PC-3 (cell line): ENCODE data around the gene BAIAP2. TPM values are rescaled to one million over a fixed set of nuclear protein-coding genes. Genes with fewer than 3 reads are reported as not detected.
A peak's percentile ranks its signal among the peaks of the same experiment; 100 is the strongest.

Source experiments
- ATAC-seq: fragments of 200-7000 bp; cut with Tn5 transposase; 2 replicates; pipeline ENCODE4 v1.9.1; 2020; ENCODE audit warnings: mild to moderate bottlenecking, moderate library complexity
- BruUV-seq: library from RNA; stranded (reverse); fragments of 400-500 nt; replicated peaks from 2 replicates; lab custom pipeline; 2021; lab: Mats Ljungman, UMichigan
- CTCF ChIA-PET: fragments of 300-600 bp; sonication (Branson Sonifier 250); formaldehyde crosslinking; loops from one replicate; lab custom pipeline; 2022; ENCODE audit warnings: antibody characterized with exemption; lab: Charles Lee
- POLR2A ChIA-PET: fragments of 300-600 bp; sonication (Branson Sonifier 250); formaldehyde crosslinking; loops from one replicate; lab custom pipeline; 2022; ENCODE audit warnings: antibody characterized with exemption; ENCODE audit not compliant: unreplicated experiment; lab: Charles Lee
- DNase-seq: peaks from one replicate; pipeline ENCODE4 v3.0.0-alpha.2; 2015
- H2AFZ ChIP-seq: fragments of 300-600 bp; sonication (generic); 2 replicates; pipeline ENCODE4 v1.6.0; 2016; ENCODE audit warnings: antibody characterized with exemption, low read length
- H3F3A ChIP-seq: fragments of 300-600 bp; sonication (generic); one replicate; pipeline ENCODE4 v1.6.0; 2017; ENCODE audit warnings: antibody characterized with exemption, low read length, control low read depth, mild to moderate bottlenecking; ENCODE audit not compliant: unreplicated experiment
- H3K27ac ChIP-seq: fragments of 300-600 bp; sonication (generic); 2 replicates; pipeline ENCODE4 v1.5.1; 2016; ENCODE audit warnings: mild to moderate bottlenecking, low read length
- H3K27me3 ChIP-seq: fragments of 300-600 bp; sonication (generic); 2 replicates; pipeline ENCODE4 v1.6.1; 2016; ENCODE audit warnings: low read length, mixed read lengths
- H3K36me3 ChIP-seq: fragments of 300-600 bp; sonication (generic); 2 replicates; pipeline ENCODE4 v1.6.1; 2016; ENCODE audit warnings: low read depth, mixed run types, low read length, mixed read lengths
- H3K4me1 ChIP-seq: fragments of 300-600 bp; sonication (generic); 2 replicates; pipeline ENCODE4 v1.5.1; 2016; ENCODE audit warnings: low read length; ENCODE audit not compliant: insufficient read depth
- H3K4me2 ChIP-seq: fragments of 300-600 bp; sonication (generic); 2 replicates; pipeline ENCODE4 v1.6.0; 2016; ENCODE audit warnings: low read length
- H3K4me3 ChIP-seq: fragments of 300-600 bp; sonication (generic); 2 replicates; pipeline ENCODE4 v1.5.1; 2016; ENCODE audit warnings: mild to moderate bottlenecking, low read length, mixed read lengths
- H3K79me2 ChIP-seq: fragments of 300-600 bp; sonication (generic); 2 replicates; pipeline ENCODE4 v1.6.1; 2017; ENCODE audit warnings: low read length, mixed read lengths
- H3K9ac ChIP-seq: fragments of 300-600 bp; sonication (generic); 2 replicates; pipeline ENCODE4 v1.6.0; 2016; ENCODE audit warnings: mild to moderate bottlenecking, low read length
- H3K9me2 ChIP-seq: fragments of 300-600 bp; sonication (generic); replicated peaks from 2 replicates; pipeline ENCODE4 v1.6.1; 2016; ENCODE audit warnings: mixed run types, low read length, mixed read lengths
- H3K9me3 ChIP-seq: fragments of 300-600 bp; sonication (generic); 2 replicates; pipeline ENCODE4 v1.6.1; 2016; ENCODE audit warnings: low read length, mixed read lengths
- H4K20me1 ChIP-seq: fragments of 300-600 bp; sonication (generic); 2 replicates; pipeline ENCODE4 v1.6.1; 2016; ENCODE audit warnings: low read length, mixed read lengths
- EZH2 ChIP-seq: fragments of 300-600 bp; sonication (generic); IDR thresholded peaks from one replicate; pipeline ENCODE4 v1.6.1; 2017; ENCODE audit warnings: antibody characterized with exemption, mild to moderate bottlenecking, low read length; ENCODE audit not compliant: unreplicated experiment
- EZH2phosphoT487 ChIP-seq: fragments of 300-600 bp; sonication (generic); IDR thresholded peaks from 2 replicates; pipeline ENCODE4 v1.6.1; 2018; ENCODE audit warnings: mild to moderate bottlenecking, antibody characterized with exemption, low read length, borderline replicate concordance
- intact Hi-C: fragments of 100-400 bp; cut with micrococcal nuclease; formaldehyde crosslinking; loops from 2 replicates; pipeline ENCODE4 v1.9.0; 2023
- total RNA-seq: library from RNA; depleted of rRNA; stranded (reverse); fragments of >200 nt; gene quantifications from 2 replicates; pipeline ENCODE4 v1.2.3, GENCODE V29; 2014
- TF ChIP-seq, protein P1 (sequence below): fragments of 300-600 bp; sonication (generic); conservative IDR thresholded peaks from 2 replicates; pipeline ENCODE4 v1.5.1; 2017; ENCODE audit warnings: antibody characterized with exemption, low read depth, mild to moderate bottlenecking, low read length

The BAIAP2 gene
- total RNA-seq, 1 experiment from 2014 or later, result 56.9 TPM

DNA sequence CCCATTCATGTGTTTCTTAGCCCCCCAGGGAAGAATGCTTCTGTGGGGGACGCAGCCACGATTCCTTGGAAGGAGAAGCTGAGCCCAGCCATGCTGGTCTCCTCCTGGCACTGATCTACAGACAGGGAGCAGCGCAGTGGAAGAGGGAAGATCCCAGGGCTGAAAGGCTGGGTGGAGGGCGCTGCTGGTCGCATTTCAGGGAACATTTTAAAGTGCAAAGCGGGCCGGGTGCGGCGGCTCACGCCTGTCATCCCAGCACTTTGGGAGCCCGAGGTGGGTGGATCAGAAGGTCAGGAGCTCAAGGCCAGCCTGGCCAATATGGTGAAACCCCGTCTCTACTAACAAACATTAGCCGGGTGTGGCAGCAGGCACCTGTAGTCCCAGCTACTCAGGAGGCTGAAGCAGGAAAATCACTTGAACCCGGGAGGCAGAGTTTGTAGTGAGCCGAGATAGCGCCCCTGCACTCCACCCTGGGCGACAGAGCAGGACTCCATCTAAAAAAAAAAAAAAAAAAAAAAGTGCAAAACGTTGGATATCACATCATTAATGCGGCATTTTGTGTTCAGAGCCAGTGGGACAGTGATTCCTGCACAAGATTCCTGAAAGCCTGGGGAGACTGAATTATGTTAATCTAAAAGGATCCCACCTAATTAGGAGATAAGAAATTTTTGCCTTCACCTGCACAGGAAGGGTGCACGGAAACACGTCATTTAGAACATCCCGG, 43.9 kb upstream of the BAIAP2 start:
- BruUV-seq, result TSS peak; percentile 51
- H3K27ac ChIP-seq, result no peak overlapping the region

DNA sequence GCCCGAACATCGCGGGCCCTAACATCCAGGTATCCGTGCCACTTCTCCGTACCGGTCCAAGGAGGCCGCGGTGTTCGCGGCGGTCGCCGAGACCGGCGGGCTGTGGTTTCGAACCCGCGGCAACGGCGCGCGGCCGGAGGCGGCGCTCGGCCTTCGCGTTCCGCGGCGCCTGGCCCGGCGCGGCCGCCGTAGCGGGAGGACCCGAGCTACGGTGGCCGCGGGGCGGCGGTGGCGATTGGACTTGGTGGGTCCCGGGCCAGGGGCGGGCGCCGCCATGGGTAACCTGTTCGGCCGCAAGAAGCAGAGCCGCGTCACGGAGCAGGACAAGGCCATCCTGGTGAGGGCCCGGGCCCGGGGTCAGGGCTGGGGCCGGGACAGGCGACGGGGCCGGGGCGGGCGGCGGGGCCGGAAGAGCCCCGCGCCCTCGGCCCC, 43.3 kb upstream of the BAIAP2 start, which contains the start of gene CHMP6:
TSS of gene CHMP6 (plus strand) at position 197 of the 432 bp plus-strand sequence. CDS start at position 275, 78 bp downstream.
- Histone ChIP-seq H3K9me2 (no peaks in the 10 kb centered on the region), H3K36me3 (peaks cover 4% of the 10 kb centered on the region; the same call in 1 of the 2 replicates), H3K4me2 (peak within 1 kb of the TSS; percentile 93), H4K20me1 (no peaks in the 10 kb centered on the region), H3F3A (no peaks in the 10 kb centered on the region), H3K4me1 (peaks cover 28% of the 10 kb centered on the region), H3K27ac (no peak within 1 kb of the TSS), H3K9me3 (no peaks in the 10 kb centered on the region), H3K9ac (peak within 1 kb of the TSS; percentile 88), H2AFZ (peak within 1 kb of the TSS; percentile 89), H3K4me3 (peak within 1 kb of the TSS; percentile 93), H3K27me3 (no peaks in the 10 kb centered on the region), H3K79me2 (peaks cover 16% of the 10 kb centered on the region)
- TF ChIP-seq, protein P1, sequence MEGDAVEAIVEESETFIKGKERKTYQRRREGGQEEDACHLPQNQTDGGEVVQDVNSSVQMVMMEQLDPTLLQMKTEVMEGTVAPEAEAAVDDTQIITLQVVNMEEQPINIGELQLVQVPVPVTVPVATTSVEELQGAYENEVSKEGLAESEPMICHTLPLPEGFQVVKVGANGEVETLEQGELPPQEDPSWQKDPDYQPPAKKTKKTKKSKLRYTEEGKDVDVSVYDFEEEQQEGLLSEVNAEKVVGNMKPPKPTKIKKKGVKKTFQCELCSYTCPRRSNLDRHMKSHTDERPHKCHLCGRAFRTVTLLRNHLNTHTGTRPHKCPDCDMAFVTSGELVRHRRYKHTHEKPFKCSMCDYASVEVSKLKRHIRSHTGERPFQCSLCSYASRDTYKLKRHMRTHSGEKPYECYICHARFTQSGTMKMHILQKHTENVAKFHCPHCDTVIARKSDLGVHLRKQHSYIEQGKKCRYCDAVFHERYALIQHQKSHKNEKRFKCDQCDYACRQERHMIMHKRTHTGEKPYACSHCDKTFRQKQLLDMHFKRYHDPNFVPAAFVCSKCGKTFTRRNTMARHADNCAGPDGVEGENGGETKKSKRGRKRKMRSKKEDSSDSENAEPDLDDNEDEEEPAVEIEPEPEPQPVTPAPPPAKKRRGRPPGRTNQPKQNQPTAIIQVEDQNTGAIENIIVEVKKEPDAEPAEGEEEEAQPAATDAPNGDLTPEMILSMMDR, result no peak
- TF ChIP-seq EZH2 (no peak), EZH2phosphoT487 (no peak)
- CTCF ChIA-PET, result no interaction called here
- DNase-seq (peak; percentile 80), ATAC-seq (peak; percentile 37)
- intact Hi-C loops, result no loop called here
- POLR2A ChIA-PET, result no interaction called here
- no TSS peak for BruUV-seq

More for the DNA sequence above, 43.9 kb upstream of the BAIAP2 start:
- ATAC-seq (no peak), DNase-seq (no peak)
- Histone ChIP-seq H3K36me3 (no peaks in the 10 kb centered on the region; the same call in 1 of the 2 replicates), H3K9ac (peak overlapping the region; percentile 88), H3K4me1 (peaks cover 23% of the 10 kb centered on the region), H3F3A (no peaks in the 10 kb centered on the region), H3K79me2 (peaks cover 16% of the 10 kb centered on the region), H3K9me2 (no peaks in the 10 kb centered on the region), H3K4me2 (peak overlapping the region; percentile 93), H3K9me3 (no peaks in the 10 kb centered on the region), H3K4me3 (peak overlapping the region; percentile 93), H4K20me1 (no peaks in the 10 kb centered on the region), H2AFZ (peak overlapping the region; percentile 89), H3K27me3 (no peaks in the 10 kb centered on the region)
- TF ChIP-seq EZH2 (no peak), EZH2phosphoT487 (no peak)
- TF ChIP-seq, protein P1, result no peak
- ChIA-PET CTCF (no interaction called here), POLR2A (no interaction called here)
- intact Hi-C loops, result no loop called here
